Central memory CD4-positive, alpha-beta T cell (primary cell): ENCODE measurements around the gene FBLIM1.

Experiments used
- DNase-seq: peaks from one replicate; pipeline ENCODE4 v3.0.0; 2022

Gene FBLIM1

DNA sequence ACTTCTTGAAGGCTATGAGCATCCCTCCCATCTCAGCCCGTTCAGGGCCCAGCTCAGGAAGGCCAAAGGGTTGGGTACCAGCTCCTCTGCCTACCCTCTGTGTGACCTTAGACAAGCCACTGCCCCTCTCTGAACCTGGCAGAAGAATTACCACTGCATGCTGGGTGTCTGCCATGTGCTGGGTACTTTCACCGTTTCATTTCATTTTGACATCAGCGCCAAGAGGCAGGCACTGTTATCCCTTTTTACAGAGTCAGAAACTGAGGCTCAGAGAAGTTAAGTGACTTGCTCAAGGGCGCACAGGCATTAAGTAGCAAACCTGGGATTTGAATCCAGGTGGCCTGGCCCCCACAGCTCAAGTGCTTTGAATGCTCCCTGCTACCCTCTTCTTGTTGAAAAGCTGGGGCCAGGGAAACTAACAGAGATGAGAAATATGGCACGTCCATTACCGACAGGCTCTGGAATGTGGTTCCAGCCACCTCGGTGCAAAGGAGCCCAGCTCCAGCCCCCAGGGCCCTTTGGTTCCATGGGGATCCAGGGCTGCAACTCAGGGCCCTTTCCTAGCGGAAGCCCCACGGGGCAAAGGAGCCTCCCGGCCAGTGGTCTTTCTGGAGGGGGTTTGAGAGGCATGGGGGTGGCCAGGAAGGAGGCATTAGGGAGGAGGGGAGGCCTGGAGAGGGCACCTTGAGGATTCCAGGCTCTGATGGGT lies 9.8 kb upstream of the FBLIM1 start:
- DNase-seq, result no peak

- DNase-seq, result no peak
Measured at GRCh38 chr1:15749399-15750291, 8.9 kb upstream of the FBLIM1 start.

- DNase-seq, result no peak
Measured at GRCh38 chr1:15750924-15751323, 7.7 kb upstream of the FBLIM1 start.

GRCh38 chr1:15751717-15752116 lies 6.9 kb upstream of the FBLIM1 start:
- DNase-seq, result no peak

DNA sequence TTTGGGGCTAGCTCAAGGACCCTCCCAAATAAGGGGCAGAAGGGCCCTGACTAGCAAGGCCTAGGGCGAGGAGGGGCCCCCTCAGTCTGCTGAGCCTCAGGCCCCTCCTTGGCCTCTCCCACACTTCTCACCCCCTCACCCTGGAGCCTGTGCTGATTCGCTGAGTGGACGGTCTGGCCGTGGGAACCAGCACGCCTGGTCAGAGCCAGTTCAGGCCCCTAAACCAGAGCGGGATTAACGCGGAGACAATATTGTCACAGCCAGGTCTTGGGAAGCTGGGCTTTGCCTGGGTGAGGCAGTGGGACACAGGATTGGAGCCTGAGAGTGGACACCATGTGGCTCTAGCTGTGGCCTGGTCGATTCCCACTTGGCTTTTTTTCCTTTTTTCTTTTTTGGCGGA lies 4.8 kb upstream of the FBLIM1 start:
- no peak for DNase-seq

- DNase-seq, result no peak
Measured at GRCh38 chr1:15755021-15755645, 3.5 kb upstream of the FBLIM1 start.

- DNase-seq, result no peak
Measured at GRCh38 chr1:15755646-15756040, 3.0 kb upstream of the FBLIM1 start.

- no peak for DNase-seq
Measured at GRCh38 chr1:15756143-15757015, 2.2 kb upstream of the FBLIM1 start.

GRCh38 chr1:15757016-15757543 lies 1.5 kb upstream of the FBLIM1 start:
- DNase-seq, result no peak

GRCh38 chr1:15757575-15758342 lies 836 bp upstream of the FBLIM1 start:
- no peak for DNase-seq

DNA sequence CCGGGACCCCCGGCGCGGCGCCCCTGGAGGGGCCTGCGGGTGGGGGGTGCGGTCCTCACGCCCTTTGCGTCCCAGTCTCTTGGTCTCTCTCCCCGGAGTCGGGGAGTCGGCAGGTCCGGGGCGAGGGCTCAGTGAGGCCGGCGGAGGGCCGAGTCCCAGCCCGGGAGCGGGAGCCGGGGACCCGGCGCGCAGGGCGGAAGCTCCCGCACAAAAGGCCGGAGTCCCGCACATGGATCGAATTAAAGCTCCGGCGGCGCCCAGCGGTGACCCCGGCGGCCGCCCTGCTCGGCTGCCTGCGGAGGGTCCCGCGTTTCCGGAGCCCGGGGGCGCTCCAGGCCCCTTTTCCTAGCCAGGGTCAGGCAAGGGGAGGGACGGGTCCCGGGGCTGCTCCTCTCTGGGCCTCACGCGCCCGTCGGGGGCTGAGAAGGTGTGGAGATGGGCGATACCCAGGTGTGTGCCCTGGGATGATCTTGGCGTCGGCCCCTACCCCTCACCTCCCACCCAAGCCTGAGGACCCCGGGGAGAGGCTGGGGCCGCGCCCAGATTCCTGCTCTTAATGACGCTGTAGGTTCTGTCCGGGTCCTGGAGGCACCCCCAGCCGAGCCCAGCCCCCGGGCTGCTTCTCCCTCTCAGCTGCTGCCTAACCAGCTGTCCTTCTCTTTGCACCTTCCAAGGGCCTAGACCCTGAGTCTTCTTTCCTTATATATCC lies 512 bp downstream of the FBLIM1 start:
- DNase-seq, result no peak

DNA sequence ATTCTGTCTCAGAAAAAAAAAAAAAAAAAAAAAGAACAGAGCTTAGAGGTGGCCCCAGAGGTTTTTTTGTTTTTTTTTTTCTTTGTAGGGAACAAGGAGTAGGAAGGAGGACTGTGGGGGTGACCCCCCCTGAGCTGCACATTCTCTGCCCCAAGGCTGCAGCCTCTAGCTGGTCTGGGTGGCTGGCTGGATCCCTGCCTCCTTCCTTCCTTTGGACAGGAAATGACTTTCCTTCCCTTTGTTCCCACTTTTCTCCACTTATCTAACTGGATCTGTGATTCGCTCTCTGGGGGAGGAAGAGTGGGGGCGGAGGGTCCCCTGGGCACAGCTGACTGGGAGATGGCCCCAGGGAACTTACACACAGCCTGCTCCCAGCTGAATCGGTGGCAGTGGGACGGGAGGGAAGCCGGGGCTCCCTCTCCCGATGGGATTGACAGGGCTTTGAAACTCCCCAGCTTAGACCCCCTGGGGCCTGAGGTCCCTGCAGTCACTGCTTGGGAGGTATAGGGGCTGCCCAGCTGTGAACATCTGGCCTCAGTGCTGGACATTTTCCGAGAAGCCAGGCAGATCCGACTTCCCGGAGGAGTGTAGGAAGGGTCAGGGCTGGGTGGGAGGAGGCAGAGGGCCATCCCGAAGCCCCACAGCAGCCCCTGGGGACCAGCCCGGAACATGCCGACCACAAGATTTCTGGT lies 2.1 kb downstream of the FBLIM1 start:
- no peak for DNase-seq

DNA sequence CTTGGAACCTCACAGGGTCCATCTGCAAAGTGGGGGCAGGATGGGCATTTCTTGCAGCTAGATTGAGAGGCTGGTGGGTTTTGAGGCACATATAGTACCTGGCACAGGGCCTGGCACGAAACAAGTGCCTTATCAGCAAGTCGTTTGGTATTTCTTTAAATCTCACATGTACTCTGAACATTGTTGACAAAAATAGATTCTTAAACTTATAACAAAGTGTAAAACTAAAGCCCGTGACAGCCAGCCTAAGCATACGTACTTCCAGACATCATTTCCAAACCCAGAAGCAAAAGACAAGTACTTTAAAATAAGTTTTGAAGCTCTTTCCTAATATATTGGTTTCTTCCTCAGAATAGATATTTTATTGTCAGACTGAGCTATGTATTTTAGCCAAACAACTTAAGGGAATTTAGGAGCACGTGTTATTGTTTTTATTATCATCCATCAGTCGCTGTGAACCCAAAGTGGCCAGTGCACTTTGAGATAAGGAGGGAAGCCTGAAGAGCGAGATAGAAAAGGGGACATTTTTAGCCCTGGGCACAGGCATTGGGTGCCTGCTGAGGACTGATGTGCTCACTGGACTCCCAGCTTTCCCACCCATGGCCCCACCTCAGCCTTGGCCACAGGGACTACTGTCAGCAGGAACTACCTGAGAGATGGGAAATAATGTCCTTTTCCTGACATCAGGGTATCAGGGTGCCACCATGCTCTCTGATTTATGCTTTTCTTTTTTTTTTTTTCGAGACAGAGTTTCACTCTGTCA lies 3.0 kb downstream of the FBLIM1 start:
- DNase-seq, result no peak

DNA sequence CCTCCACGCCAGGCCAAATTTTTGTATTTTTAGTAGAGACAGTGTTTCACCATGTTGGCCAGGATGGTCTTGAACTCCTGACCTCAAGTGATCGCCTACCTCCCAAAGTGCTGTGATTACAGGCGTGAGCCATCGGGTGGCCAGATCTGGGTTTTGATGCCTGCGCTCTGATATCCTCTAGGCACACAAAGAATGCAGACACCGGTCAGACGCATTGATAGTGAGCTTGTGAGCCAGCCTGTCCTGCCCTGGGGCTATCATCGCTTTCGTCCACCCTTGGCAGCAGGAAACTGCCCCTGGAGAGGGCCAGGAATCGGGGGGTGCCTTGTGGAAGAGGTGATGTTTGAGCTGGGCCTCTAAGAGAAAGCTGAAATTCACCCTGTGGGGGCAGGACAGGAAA lies 4.0 kb downstream of the FBLIM1 start:
- no peak for DNase-seq

DNA sequence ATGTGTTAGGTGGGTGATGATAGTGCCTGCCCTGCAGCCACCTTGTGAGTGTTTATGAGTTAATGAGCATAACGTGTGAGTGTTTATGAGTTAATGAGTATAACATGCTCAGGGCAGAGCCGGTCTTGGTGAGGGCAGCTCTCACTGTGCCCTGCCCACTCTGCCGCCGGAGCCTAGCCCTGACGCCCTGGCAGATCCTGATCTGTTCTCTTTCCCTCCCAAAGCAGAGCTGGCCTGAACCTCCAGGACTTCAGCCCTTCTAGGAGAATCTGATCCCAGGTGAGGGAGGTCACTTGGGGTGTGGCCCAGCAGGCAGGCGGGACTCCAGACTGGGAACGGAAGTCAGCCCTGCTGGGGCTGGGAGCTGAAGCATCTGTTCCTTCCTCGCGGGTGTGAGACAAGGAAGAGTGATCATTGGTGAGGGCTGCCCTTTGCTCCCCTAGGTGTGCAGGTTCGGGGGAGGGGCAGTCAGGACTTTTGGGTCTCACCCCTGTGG lies 5.7 kb downstream of the FBLIM1 start:
- DNase-seq, result no peak

- no peak for DNase-seq
Measured at GRCh38 chr1:15764890-15765289, 6.3 kb downstream of the FBLIM1 start.

GRCh38 chr1:15765495-15766194 lies 7.0 kb downstream of the FBLIM1 start:
- DNase-seq, result no peak

DNA sequence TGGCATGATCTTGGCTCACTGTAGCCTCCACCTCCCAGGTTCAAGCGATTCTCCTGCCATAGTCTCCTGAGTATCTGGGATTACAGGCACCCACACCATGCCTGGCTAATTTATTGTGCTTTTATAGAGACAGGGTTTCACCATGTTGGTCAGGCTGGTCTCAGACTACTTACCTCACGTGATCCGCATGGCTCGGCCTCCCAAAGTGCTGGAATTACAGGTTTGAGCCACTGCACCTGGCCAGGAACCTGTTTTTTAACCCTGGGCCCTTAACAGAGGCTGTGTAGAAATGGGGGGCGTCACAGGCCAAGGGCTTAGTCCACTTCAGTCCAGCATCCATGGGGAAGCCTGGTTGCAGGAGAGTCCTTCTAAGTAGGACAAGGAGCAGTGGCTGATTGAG lies 9.3 kb downstream of the FBLIM1 start:
- DNase-seq, result no peak

- DNase-seq, result no peak
Measured at GRCh38 chr1:15768388-15768787, 9.8 kb downstream of the FBLIM1 start.
